ENCODE measurements around the gene EPN1.

The EPN1 gene

DNA sequence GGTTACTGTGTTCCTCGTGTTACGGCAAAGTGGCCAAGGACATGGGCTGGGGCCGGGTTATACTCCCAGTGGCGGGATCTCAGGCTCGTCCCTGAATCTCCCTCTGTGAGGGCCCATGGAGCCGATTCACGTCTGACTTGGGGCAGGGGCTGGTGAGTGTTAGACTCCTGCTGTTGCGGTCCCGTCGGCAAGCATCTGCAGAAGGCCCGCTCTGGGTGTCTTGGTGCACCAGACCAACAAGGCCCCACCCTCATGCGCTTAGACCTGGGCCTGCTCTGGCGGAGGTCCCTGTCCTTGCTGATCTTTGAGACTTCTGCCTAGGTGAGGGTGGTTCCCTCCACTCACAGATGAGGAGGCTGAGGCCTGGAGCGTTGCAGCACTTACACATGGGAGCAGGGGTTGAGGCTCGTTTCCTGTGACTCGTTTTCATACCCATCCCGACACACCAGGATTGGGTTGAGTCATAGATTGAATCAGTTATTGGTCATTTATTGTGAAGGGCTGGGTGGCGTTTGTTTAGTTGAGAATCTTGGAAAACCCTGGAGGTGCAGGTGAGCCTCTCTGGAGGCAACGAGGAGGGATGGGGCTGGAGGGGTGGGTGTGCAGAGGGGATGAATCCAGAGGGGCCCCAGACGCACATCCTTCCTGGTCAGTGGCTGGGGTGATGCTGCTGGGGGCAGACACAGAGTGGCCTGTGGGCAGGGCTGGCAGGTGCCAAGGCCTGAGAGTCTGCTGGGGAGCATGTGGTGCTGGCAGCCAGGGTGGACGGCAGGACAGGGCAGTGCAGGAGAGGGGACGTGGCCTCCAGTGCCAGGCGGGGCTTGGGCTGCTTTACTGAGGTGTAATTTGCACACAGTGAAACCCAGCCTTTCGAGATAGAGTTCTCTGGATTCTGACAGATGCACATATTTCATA, 4.6 kb downstream of the EPN1 start:
- peak; percentile 39 for DNase-seq (ENCODE audit: low read depth)

DNA sequence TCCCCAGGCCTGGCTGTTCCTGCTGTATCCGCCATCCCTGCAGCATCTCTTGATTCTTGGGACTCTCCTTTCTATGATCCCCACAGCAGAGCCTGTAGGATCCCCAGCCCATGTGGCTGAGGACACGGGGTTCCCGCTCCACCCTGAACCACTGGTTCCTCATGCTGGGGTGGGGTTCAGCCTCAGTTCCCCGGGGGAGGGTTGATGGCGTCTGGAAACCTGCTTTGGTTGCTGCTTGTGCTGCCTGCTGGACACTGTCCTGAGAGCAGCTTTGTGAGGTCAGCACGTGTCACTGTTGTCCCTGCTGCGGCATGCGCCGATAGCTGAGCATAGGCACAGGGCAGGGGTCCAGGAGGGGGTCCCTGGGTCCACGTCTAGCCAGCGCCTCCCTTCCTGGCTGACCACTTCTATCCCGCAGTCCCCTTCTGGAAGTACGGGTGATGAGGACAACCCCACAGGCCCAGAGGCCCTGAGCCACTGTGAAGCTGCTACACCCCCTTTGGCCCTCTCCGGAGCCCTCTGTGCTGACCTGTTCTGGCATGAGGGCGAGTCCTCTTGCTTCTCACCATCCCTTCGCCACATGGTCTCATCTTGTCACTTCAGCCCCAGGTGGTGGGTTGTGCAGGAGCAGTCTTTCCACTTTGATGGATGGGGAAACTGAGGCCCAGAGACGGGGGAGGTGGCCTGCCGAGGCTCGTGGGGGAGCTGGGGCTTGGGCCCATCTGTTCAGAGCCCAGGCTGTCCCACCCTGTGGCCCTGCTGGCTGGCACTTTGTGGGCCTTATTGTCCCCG, 5.5 kb downstream of the EPN1 start:
- no peak for DNase-seq (ENCODE audit: low read depth)

DNA sequence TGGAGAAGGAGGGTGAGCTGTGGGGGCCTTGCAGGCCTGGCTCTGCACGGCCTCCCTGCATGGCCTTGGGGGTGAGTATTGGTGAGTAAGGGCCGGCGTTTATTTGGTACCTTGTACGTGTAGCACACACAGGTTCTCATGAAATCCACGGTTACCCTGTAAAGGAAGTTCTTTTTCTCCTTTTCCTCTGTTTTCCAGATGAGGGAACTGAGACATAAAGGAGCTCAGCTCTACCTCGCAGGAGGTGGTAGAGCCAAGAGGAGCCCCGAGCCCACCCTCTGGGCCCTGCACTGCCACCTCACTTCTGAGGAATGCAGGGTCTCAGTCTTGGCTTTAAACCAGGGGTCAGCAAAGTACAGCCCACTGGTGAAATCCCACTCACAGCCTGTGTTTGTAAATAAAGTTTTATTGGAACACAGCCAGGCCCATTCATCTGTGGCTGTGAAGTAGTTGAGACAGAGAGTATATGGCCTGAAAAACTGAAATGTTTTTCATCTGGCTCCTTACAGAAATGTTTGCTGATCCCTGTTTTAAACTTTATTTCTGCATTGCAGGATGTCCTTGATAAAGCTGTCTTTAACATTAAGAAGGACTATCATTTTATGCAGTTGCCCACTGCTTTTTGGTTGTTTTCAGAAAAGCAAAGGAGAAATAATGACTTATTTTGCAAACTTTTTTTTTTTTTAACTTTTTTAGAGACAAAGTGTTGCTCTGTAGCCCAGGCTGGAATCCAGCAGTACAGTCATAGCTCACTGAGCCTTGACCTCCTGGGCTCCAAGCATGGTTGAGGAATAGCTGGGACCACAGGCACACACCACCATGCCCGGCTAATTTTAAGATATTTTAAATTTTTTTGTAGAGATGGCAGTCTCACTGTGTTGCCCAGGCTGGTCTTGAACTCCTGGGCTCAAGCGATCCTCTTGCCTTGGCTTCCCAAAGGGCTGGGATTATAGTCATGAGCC, 6.4 kb downstream of the EPN1 start:
- peak; percentile 49 for DNase-seq (ENCODE audit: low read depth)

DNA sequence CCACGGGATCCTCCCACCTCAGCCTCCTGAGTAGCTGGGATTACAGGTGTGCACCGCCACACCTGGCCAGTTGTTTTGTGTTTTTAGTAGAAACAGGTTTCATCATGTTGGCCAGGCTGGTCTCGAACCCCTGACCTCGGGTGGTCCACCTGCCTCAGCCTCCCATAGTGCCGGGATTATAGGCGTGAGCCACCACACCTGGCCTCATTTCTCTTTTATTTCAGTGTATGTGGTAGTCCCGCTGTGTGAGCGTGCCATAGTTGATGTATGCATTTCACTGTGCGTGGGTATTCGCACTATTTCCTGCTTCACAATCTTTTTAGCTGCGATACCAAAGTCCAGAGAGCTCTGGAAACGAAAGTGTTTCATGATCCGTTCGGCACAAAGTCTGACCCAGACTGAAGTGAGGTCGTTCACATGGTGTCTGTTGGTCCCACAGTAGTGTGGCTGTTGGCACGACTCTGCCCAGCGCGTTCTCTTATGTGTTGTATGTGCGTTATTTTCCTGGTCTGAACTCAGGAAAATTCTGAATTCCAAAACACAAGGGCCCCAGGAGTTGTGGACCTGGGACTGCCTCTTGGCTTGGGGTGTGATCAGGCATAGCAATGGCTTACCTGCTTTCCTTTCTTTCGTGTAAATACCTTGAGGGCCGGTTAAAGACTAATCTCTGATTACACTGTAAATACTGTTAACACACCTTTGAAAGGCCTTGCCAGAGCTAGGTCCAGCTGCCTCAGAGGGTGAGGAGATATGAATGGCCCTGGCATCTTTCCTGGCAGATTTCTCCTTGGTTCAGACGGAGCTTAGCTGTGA, 8.6 kb downstream of the EPN1 start:
- no peak for DNase-seq (ENCODE audit: low read depth)

DNA sequence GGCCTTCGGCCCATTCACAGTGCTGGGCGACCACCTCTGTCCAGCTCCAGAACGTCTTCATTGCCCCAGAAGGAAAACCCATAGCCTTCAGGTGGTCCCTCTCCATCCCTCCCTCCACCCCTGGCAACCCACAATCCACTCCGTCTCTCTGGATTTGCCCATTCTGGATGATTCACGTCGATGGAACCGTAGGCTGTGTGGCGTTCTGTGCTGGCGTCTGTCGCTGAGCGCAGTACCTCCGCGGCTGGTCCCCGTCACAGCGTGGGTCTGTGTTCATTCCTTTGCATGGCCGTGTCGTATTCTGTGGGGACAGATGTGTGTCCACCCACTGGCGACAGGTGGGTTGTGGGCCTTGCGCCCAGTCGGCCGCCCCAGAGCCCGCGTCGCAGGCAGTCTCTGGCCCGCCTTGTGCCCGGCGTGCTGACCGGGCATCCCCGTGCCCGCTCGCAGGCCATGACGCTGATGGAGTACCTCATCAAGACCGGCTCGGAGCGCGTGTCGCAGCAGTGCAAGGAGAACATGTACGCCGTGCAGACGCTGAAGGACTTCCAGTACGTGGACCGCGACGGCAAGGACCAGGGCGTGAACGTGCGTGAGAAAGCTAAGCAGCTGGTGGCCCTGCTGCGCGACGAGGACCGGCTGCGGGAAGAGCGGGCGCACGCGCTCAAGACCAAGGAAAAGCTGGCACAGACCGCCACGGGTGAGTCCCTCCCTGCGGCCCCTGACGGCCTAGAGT, 10.1 kb downstream of the EPN1 start:
- no peak for DNase-seq (ENCODE audit: low read depth)

DNA sequence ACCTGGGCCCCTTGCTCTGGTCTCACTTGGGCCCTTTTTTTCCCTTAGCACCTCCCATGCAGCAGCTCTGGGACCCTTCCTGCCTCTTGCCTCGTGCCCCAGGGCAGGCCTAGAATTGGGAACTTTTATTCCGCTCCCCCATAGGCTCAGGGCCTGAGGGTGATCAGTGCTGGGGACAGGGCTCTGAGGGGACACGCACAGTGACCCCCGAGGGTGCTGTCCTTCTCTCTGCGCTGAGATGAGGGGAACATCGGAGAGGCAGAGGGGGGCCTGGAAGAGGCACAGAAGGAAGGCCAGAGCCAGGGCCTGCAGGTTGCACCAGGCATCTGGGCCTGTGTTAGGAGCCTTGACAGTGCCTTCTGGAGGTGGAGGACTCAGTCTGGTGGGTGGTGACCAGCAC, 10.8 kb downstream of the EPN1 start:
- no peak for DNase-seq (ENCODE audit: low read depth)

DNA sequence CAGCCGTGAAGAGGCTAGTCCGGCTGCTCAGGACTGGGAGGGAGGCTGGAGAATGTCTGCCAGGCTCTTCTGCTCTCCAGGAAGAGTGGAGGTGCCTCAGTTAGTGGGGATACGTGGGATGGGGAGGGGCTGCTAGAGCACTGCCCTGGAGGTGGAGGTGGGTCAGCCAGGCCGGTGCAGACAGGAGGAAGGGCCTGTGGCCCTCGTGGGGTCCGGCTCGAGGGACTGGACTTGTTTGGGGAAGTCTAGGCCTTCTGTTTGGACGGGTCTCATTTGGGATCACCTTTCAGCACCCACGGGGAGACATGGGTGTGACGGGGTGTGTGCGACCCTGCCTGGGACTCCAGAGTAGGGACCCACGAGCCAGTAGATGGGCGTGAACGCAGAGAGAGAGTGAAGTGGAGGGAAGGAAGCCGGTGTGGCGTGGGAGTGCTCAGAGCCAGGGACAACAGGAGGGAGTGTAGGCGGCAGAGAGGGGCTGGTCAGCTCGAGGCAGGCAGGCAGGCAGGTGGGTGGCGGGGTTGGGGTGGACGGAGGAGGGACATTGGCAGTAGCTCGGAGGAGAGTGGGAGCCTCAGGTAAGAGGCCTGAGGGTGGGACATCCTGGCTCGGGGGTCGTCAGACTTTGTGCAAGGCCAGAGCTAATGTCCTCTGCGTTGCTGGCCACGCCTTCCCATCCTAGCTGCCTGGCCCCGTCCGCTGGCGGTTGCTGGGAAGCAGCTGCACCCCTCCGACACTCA, 11.5 kb downstream of the EPN1 start:
- no peak for DNase-seq (ENCODE audit: low read depth)

DNA sequence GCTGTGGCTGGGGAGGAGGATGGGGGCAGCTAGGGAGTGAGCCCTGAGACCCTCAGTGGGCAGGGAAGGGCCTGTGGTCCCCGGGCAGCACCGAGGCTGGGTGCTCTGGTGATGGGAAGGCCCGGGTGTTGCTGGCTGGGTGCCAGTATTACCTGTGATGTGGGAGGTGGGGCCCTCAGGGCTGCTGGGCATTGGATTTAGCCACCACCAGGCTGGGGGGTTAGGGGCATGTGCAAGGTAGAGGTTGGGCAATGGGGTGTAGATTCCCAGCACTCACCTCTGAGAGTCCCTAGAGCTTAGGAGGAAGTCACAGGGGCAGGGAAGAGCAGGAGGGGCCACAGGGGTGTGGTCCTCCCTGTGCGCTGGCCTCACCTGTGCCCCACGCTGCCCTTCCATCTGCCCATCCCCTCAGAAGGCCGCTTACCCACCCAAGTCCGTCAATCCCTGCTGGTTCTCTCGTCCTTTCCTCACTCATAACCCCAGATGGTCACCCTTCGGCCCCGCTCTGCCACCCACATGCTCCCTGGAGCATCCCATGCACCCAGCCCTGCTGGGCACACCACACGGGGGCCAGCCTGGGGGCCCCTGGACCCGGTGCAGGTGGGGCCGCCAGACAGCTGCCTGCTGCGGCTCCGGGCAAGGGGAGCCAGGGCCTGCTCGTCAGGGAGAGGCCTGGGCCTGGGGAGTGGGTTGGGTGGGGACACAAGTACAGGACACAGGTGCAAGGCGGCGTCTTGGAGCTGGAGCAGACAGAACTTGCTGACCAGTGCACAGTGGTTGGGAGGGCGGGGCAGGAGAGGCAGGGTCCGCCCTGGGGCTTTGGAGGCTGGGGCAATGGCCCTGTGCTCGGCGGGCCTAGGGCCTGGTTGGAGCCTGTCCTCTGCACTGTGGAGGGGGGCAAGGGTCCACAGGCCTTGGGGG, 12.5 kb downstream of the EPN1 start:
- no peak for DNase-seq (ENCODE audit: low read depth)

DNA sequence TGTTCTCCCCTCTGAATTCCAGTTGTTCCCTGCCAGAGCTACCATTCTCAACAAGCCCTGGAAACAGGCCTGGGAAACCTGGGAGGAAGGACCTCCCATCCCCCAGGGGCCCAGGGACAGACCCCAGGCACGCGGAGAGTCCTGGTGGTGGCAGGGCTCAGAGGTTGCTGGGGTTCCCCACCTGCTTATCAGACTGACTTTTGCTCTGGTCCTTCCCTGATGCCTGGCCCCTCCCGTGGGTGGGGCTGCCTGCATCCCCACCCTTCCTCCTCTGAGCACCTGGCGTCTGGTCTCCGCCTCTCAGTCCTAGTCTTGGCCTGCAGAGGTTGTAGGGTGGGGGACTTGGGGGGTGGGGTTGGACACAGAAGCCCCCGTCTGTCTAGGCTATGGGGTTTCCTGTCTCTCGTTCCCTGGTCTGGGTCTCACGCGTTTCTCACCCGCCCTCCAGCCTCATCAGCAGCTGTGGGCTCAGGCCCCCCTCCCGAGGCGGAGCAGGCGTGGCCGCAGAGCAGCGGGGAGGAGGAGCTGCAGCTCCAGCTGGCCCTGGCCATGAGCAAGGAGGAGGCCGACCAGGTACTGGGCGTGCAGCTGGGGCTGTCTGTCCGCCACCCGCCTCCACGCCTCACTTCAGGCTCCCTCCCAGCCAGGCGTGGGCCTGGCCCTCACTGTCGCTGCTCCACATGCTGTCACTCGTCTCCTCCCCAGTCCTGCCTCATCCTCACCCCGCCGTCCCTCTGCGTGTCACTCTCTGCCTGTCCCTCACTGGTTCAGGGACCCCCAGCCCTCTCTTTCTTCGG, 13.6 kb downstream of the EPN1 start:
- DNase-seq (ENCODE audit: low read depth): no peak

DNA sequence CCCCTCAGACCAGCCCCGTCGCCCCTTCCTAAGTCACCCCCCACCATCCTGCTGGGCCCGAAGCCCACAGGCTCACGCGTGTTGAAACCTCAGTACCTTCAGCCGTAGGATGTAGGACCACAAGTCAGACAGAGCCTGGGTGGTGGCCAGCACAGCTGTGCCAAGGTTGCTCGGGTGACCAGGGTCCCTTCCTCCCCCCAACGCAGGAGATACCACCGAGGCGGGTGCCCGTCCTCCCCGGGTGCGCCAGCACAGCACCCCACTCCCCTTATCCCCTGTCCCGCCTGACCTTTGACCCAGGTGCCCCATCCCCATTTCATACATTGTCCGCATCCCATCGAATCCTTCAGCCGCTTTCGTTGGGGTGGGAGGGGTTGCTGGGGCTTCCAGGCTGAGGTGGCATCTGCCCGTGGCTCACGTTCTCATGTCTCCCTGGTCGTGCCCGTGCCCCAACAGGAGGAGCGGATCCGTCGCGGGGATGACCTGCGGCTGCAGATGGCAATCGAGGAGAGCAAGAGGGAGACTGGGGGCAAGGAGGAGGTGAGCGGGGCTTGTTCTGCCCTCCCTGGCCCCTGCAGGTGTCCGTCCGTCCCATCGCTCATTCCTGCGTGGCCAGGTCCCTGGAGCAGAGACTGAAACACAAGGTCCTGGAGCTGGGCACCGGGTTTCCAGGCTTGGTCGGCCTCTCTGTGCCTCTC, 14.5 kb downstream of the EPN1 start:
- no peak for DNase-seq (ENCODE audit: low read depth)

DNA sequence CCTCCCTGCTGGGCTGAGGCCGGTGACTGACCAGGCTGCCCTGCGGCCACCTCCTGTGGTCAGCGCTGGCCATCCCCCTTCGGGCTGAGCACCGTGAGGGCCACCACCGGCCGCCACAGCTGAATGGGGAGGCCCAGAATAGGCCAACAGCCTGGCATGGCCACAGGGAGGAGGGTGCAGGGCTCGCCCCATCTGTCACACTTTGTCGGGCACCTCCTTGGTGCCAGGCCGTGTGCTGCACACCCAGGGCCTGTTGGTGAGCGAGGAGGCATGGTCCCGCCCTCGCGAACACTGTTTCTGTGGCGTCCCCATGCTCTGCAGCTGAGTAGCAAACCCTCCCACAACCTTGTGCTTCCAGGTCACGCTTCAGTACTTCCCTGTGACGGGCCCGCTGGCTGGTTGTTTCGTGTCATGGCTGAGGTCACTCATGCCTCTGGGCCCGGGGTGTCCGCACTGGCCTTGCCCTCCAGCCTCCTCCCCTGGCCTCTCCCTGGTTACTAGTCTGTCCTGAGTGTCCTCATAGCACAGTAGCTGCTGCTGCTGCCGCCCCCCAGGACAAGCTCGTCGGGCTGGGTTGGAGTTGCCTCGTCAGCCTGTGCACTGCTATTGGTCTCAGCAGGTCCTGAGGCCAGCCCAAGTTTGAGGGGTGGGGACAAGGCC, 15.2 kb downstream of the EPN1 start:
- no peak for DNase-seq (ENCODE audit: low read depth)

DNA sequence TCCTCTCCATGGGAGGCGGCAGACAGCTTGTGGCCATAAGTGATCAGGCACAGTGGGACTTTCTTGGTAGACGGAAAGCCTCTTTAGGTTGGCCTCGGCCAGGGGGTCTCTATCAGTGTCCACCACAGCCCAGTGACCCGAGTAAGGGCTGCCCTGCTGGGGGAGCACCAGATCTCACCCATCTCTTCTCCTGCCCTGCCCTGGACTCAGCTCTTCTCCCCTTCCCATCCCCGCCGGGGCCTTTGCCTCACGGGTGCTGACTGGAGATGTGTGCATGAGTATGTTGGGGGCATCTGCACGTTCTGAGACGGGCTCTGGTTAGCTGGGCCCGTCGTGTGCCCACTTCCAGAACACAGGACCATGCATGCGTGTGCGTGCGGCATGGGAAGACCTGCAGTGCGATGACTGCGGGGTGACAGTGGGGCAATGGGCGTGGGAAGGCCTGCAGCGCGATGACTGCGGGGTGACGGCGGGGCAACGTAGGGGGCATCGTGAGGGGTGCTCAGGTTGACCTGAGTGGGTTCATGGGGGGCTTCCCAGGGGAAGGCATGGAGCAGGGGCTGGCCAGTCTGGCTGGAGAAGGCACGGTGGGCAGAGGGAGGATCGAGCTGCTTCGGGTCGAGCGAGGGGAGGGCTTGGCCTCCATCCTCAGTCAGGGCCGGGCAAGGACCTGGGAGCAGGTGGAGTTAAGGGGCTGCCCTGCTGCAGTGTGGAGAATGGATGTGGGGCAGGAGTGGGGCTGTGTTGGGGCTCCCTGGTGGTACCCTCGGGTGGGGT, 15.9 kb downstream of the EPN1 start:
- no peak for DNase-seq (ENCODE audit: low read depth)

DNA sequence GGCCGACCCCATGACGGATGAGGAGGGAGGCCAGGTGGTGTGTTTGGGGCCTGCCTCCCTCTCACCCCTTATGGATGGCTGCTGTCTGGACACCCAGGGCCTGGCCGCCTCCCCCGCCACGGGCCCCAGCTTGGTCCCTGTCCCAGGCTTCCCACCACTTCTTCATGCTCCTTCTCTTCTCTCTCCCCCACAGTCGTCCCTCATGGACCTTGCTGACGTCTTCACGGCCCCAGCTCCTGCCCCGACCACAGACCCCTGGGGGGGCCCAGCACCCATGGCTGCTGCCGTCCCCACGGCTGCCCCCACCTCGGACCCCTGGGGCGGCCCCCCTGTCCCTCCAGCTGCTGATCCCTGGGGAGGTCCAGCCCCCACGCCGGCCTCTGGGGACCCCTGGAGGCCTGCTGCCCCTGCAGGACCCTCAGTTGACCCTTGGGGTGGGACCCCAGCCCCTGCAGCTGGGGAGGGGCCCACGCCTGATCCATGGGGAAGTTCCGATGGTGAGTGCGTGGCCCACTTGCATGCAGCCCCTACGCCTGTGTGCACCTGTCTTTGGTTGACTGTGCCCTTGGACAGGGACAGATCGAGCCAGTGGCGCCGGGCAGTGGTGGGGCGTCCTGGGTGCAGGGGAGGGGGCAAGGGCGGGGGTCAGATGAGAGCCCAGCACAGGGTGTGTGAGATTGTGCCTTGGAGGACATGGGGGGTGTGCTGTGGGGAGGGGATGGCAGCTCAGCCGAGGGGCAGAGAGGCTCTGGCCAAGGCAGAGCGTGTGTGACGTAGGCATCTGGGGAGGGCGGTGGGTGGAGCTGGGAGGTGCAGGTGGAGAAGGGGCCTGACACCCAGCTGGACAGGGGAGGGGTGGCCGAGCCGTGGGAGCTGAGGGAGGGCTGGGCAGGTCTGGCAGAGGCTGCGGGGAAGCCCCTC, 16.8 kb downstream of the EPN1 start:
- DNase-seq (ENCODE audit: low read depth): no peak

DNA sequence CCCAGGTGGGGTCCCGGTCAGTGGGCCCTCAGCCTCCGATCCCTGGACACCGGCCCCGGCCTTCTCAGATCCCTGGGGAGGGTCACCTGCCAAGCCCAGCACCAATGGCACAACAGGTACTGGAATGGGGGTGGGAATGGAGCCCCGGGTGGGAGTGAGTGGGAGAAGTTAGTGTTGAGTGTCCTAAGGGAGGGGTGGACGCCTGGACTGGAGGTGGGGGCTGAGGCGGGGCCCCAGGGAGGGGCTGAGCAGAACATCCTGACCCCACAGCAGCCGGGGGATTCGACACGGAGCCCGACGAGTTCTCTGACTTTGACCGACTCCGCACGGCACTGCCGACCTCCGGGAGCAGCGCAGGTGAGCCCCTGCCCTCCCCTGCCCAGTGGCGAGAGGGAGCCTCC, 17.7 kb downstream of the EPN1 start:
- DNase-seq (ENCODE audit: low read depth): no peak

Data from iris pigment epithelial cell (primary cell).